TTC549 (cell line): ENCODE measurements around the gene MIS18BP1.
"Not testable (repeated sequence)": the region's sequence is repeated elsewhere in the genome, so short reads cannot be mapped to it uniquely, and the experiment has no call there.

ENCODE experiments used
- FAIRE-seq: peaks from 2 replicates; lab custom pipeline; 2012; peaks lifted over from hg19 to GRCh38; lab: Jason Lieb, UNC

Gene MIS18BP1

GRCh38 chr14:45253070-45253753 lies at the start of gene MIS18BP1:
MIS18BP1 (minus strand) TSS chr14:45253202; CDS start chr14:45247286, 5,916 bp downstream.
- peak; percentile 40 for FAIRE-seq

GRCh38 chr14:45298423-45299117 lies 45.6 kb upstream of the MIS18BP1 start:
- FAIRE-seq = no peak

GRCh38 chr14:45294796-45295195 lies 41.8 kb upstream of the MIS18BP1 start:
- FAIRE-seq = not testable (repeated sequence)

GRCh38 chr14:45290547-45290946 lies 37.5 kb upstream of the MIS18BP1 start:
- no peak for FAIRE-seq

GRCh38 chr14:45287610-45288009 lies 34.6 kb upstream of the MIS18BP1 start:
- FAIRE-seq = no peak

GRCh38 chr14:45284802-45285201 lies 31.8 kb upstream of the MIS18BP1 start:
- FAIRE-seq = no peak

- not testable (repeated sequence) for FAIRE-seq
Observed at GRCh38 chr14:45281731-45282400, 28.9 kb upstream of the MIS18BP1 start.

GRCh38 chr14:45271858-45272537 lies 19.0 kb upstream of the MIS18BP1 start:
- no peak for FAIRE-seq

GRCh38 chr14:45270031-45270430 lies 17.0 kb upstream of the MIS18BP1 start:
- no peak for FAIRE-seq

- FAIRE-seq = no peak
Observed at GRCh38 chr14:45267071-45267470, 14.1 kb upstream of the MIS18BP1 start.

GRCh38 chr14:45262637-45263036 lies 9.6 kb upstream of the MIS18BP1 start:
- no peak for FAIRE-seq

- FAIRE-seq = no peak
Observed at GRCh38 chr14:45261209-45261608, 8.2 kb upstream of the MIS18BP1 start.

GRCh38 chr14:45258805-45259204 lies 5.8 kb upstream of the MIS18BP1 start:
- FAIRE-seq = no peak

- no peak for FAIRE-seq
Observed at GRCh38 chr14:45258073-45258472, 5.1 kb upstream of the MIS18BP1 start.

GRCh38 chr14:45254771-45255170 lies 1.8 kb upstream of the MIS18BP1 start:
- no peak for FAIRE-seq

- no peak for FAIRE-seq
Observed at GRCh38 chr14:45253754-45254310, 830 bp upstream of the MIS18BP1 start.

GRCh38 chr14:45252366-45253069 lies 484 bp downstream of the MIS18BP1 start:
- FAIRE-seq = no peak

- no peak for FAIRE-seq
Observed at GRCh38 chr14:45251912-45252311, 1.1 kb downstream of the MIS18BP1 start.

- FAIRE-seq = no peak
Observed at GRCh38 chr14:45249856-45250575, 3.0 kb downstream of the MIS18BP1 start.

GRCh38 chr14:45247427-45247826 lies 5.6 kb downstream of the MIS18BP1 start:
- FAIRE-seq = no peak

GRCh38 chr14:45246691-45247090 lies 6.3 kb downstream of the MIS18BP1 start:
- FAIRE-seq = no peak
